Measurements from ENCODE around the gene RNF212B.
A peak's percentile ranks its signal among the peaks of the same experiment; 100 is the strongest.

Gene RNF212B

GRCh38 chr14:23296012-23296777 is 58.5 kb downstream of the RNF212B start:
- DNase-seq (ENCODE audit: low read depth) = no peak

DNA sequence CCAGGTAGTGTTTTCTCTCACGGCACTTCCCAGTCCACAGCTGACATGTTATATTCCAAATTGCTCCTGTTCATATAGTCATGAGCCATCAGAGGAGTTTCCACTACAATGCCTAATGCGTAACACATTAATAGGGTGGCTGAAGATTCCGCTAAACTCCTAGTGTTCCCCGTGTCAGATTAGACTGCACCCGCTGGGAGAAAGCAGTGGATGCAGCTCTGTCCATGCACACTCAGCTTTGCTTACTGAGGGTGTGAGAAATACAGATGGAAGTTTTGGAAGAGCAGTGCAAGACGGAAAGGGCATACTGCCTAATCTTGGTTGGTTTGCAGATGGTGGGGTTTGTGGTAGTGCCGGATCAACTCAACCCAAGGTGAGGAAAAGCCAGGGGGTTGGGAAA is 59.4 kb downstream of the RNF212B start:
- DNase-seq (ENCODE audit: low read depth) = no peak

GRCh38 chr14:23297611-23298277 is 60.0 kb downstream of the RNF212B start:
- DNase-seq (ENCODE audit: low read depth) = no peak

DNA sequence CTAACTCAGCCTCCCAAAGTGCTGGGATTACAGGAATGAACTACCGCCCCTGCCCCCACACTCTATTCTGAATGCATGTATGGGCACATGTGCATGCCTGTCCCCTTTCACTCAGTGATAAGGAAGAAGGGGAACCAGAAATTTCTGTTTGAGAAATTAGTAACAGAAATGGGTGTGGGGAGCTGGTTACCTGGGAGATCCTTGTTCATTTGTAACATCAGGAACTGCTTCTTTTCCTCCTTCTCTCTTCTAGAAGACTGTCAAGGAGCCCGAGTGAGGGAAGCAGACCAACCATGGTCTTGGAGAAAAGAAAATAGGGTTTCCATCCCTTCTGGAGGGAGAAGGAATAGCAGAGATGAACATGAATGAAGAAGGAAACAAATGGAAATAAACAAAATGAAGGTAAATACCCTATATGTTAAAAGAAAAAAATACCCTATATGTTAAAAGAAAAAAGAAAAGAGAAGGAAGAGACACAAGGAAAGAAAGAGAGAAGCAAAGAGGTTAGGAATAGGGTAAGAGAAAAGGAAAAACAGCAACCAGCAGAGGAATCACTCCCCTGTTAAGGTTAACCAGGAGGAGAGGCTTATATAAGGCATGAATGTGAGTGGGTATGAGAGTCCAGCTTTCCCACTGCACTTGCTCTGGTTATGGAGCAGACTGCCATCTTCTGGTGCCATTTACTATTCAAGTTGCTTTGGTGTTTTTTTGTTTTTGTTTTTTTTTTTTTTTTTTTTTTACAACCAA is 61.6 kb downstream of the RNF212B start:
- no peak for DNase-seq (ENCODE audit: low read depth)

- no peak for DNase-seq (ENCODE audit: low read depth)
Measured at GRCh38 chr14:23299986-23300686, 62.4 kb downstream of the RNF212B start.

DNA sequence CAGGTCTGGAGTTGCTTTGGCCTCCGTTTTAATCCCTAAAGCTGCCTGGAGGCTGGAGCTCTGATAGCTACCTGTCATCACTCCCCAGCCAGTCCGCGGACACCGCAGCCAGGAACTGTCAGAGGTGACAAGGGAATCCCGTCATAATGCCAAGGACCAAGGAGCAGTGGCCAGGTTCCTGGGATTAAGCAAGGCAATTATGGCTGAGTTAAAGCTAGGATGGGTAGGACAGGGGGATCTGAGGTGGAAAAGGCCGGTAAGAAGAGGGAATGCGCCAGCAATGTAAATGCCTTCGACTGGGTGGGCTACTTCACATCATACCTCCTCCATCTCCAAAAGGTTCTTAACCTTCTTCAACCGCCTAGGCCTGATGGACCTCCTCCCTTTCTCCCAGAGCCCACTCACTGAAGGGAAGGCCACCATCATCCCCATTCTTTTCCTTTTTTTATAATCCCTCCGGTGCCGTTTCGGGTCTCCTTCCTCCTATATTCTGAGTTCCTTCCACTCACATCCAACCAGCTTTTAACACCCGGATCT is 63.0 kb downstream of the RNF212B start:
- DNase-seq (ENCODE audit: low read depth) = no peak

DNA sequence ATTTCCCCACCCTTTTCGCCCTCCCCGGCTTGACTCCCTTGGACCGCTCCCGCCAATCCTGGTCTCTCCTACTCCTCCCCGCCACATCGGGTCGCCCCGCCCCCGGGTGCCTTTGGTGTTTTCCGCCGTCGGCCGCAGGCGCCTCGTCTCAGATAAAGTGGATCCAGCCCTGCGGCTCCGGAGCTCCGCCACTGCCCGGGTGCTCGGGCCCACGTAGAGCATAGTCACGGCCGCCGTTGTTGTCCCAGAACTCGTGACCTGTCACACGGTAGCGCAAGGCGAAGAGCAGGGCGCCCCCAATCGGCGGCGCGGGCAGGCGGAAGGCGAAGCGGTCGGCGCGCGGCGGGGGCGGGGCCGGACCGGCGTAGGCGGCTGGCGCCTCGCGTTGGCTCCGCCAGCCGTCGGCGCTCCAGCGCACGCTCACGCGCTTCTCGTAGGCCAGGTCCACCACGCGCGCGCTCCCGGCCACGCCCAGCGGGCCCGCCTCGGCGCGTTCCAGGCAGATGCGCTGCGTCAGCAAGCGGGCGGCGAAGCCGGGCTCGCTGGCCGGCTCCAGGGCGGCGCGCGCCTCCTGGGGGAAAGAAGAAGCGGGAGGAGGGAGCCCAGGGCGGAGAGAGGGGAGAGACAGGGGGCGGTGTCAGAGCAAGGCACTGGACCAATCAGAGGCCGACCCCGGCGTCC is 63.7 kb downstream of the RNF212B start:
- DNase-seq (ENCODE audit: low read depth) = peak; percentile 93

DNA sequence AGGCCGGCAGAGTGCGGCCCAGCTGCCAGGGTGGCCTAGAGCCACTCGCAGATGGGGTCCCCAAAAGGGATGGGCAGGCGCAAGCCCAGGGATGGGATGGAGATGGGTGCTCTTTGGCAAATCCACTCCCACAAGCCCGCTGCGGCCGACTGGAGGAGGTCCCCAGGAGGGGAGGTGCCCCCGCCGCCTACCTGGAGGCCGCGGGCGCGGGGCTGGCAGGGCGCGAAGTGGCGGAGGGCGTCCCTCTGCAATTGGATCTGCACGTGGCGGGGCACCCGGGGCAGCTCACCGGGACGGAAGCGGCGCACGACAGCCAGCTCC is 64.2 kb downstream of the RNF212B start:
- peak; percentile 53 for DNase-seq (ENCODE audit: low read depth)

- peak; percentile 82 for DNase-seq (ENCODE audit: low read depth)
Measured at GRCh38 chr14:23302290-23303225, 64.8 kb downstream of the RNF212B start, which contains the start of gene PPP1R3E. Gene PPP1R3E (minus strand): TSS chr14:23302859. CDS start chr14:23302576, 283 bp downstream.

GRCh38 chr14:23306412-23307145 is 68.8 kb downstream of the RNF212B start, which contains the start of gene BCL2L2:
Gene BCL2L2 (plus strand): TSS chr14:23306833. CDS start chr14:23307768, 935 bp downstream.
- DNase-seq (ENCODE audit: low read depth) = no peak

DNA sequence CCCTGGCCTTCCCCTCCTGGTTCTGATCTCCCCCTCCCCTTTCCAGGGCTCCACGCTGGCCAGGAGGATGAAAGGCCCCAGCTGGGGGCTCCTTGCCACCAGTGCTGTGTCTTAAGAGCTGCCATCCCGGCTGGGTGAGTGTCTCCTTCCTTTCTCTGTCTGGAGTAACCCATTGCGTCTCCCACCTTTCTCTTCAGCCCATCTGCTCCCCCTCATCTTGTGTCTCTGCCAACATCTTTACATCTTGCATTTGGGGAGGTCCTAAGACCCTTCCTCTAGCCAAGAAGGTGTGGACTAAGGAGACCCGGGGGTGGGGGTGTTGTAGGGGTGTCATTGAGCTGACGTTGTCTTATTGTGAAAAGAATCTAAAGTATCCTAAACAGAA is 69.4 kb downstream of the RNF212B start:
- no peak for DNase-seq (ENCODE audit: low read depth)

DNA sequence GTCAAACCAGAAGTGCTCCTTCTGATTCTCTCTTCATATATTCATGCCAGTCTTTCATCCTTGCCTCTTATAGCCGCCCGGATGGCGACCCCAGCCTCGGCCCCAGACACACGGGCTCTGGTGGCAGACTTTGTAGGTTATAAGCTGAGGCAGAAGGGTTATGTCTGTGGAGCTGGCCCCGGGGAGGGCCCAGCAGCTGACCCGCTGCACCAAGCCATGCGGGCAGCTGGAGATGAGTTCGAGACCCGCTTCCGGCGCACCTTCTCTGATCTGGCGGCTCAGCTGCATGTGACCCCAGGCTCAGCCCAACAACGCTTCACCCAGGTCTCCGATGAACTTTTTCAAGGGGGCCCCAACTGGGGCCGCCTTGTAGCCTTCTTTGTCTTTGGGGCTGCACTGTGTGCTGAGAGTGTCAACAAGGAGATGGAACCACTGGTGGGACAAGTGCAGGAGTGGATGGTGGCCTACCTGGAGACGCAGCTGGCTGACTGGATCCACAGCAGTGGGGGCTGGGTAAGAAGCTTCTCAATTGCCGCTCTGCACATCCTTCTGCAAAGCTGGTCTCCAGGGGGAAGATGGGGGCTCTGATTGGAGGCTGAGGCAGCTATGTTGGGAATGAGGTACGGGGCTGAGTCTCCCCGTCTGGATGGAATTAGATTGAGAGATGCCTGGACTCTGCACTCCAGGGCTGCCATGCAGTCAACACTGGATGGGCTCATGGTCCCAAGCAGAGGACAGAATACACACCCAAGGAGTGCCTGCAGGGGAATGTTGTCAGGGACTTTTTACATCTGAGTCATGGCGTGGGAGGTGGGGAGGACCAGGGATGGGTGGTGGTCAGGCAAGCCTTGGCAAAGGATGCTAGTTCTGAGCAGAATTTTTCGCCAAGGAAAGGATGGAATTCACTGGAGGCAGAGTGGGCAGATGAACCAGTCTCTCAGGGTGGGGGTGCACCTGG is 70.2 kb downstream of the RNF212B start:
- DNase-seq (ENCODE audit: low read depth) = no peak

GRCh38 chr14:23308721-23309445 is 71.1 kb downstream of the RNF212B start:
- no peak for DNase-seq (ENCODE audit: low read depth)

- DNase-seq (ENCODE audit: low read depth) = no peak
Measured at GRCh38 chr14:23310546-23310945, 72.8 kb downstream of the RNF212B start.

- DNase-seq (ENCODE audit: low read depth) = no peak
Measured at GRCh38 chr14:23316300-23316699, 78.6 kb downstream of the RNF212B start.

- no peak for DNase-seq (ENCODE audit: low read depth)
Measured at GRCh38 chr14:23319746-23320583, 82.2 kb downstream of the RNF212B start.

All from T follicular helper cell (primary cell).